Effector memory CD4-positive, alpha-beta T cell (primary cell): Measurements from ENCODE around the gene UAP1L1.

Source experiments
- DNase-seq, 3 donors: peaks; one replicate each; pipeline ENCODE4 v3.0.0-alpha.2; 2020
- H3K27ac ChIP-seq: 2 replicates; pipeline ENCODE4 v1.7.0; 2013; ENCODE audit warnings: mild to moderate bottlenecking, low read length, moderate library complexity; ENCODE audit not compliant: insufficient read depth, poor library complexity, severe bottlenecking
- H3K27me3 ChIP-seq: replicated peaks from 2 replicates; pipeline ENCODE4 v1.7.0; 2013; ENCODE audit warnings: mild to moderate bottlenecking, low read length; ENCODE audit not compliant: insufficient read depth, control insufficient read depth, poor library complexity, severe bottlenecking
- H3K36me3 ChIP-seq: 2 replicates; pipeline ENCODE4 v1.7.0; 2013; ENCODE audit warnings: mild to moderate bottlenecking, low read length, moderate library complexity; ENCODE audit not compliant: control insufficient read depth, insufficient read depth
- H3K4me1 ChIP-seq: 2 replicates; pipeline ENCODE4 v1.7.0; 2013; ENCODE audit warnings: low read length, mild to moderate bottlenecking; ENCODE audit not compliant: control insufficient read depth, insufficient read depth, poor library complexity, severe bottlenecking
- H3K4me3 ChIP-seq: 2 replicates; pipeline ENCODE4 v1.7.0; 2013; ENCODE audit warnings: low read length, low read depth, mild to moderate bottlenecking; ENCODE audit not compliant: insufficient read depth, poor library complexity, severe bottlenecking
- H3K9me3 ChIP-seq: 2 replicates; pipeline ENCODE4 v1.7.0; 2013; ENCODE audit warnings: mild to moderate bottlenecking, low read length, moderate library complexity; ENCODE audit not compliant: control insufficient read depth

The UAP1L1 gene

DNA sequence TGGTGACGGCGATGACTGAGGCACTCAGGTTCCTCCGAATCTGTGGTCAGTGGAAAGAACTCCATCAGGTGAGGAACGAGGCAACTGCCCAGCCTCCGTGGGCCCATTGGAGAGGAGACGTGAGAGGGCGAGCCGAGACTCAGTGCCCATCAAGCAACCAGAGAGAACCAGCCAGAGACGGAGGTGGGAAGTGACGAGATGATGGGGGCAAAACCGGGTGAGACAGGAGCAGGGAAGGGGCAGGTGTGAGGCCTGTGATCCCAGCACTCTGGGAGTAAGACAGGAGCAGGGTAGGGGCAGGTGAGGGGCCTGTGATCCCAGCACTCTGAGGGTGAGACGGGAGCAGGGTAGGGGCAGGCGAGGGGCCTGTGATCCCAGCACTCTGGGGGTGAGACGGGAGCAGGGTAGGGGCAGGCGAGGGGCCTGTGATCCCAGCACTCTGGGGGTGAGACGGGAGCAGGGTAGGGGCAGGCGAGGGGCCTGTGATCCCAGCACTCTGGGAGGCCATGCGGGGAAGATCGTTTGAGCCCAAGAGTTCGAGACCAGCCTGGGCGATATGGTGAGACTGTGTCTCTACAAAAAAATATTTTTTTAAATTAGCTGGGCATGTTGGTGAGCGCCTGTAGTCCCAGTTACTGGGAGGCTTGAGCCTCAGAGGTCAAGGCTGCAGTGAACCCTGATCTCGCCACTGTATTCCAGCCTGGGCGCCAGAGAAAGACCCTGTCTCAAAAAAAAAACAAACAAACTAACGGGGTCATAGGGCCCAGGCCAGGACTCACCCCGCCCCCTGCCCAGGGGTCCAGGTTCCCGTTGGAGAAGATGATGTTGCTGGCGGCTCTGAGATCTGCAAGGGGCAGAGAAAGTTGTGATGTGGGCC, 33.8 kb downstream of the UAP1L1 start:
- Histone ChIP-seq H3K9me3 (no peaks in the 10 kb centered on the region), H3K4me3 (no peak overlapping the region), H3K27me3 (no peaks in the 10 kb centered on the region), H3K27ac (no peak overlapping the region), H3K4me1 (peaks cover 14% of the 10 kb centered on the region), H3K36me3 (peaks cover 56% of the 10 kb centered on the region)
- DNase-seq = no peak

DNA sequence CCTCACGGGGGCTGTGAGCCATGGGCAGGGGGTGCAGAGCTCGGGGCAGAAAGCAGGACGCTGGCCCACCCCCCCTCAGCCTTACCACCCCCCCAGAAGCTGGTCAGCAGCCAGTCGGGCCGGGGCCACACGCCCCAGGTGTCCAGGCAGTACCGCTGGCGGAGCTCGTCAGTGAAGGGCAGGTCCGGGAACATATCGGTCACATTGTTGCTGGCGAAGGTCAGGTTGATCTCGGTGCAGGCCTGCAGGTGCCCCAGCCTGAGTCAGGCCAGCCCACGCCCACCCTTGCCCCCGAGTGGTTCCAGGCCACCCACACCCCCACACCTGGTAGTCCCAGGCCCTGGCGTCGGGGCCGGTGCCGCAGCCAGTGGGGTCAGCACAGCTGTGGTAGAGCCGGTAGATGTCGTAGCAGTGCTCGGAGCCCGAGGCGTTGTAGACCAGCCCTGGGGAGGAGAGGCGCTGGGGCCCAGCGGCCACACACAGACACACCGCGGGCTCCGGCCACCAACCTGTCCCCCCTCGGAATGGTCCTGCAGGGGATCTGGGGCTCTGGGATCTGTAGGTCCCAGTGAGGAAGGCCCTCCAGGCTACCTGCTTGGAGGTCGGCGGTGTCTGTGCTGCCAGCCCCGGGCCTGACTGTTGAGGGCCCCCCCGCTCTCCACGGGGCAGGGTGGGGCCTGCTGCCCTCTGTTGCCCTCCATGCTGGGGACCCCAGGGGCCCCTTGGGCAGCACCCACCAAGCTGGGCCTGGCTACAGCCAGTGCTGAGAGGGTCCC, 34.7 kb downstream of the UAP1L1 start:
- DNase-seq = no peak
- Histone ChIP-seq H3K9me3 (no peaks in the 10 kb centered on the region), H3K4me3 (no peak overlapping the region), H3K27me3 (no peaks in the 10 kb centered on the region), H3K27ac (no peak overlapping the region), H3K4me1 (peaks cover 14% of the 10 kb centered on the region), H3K36me3 (peaks cover 49% of the 10 kb centered on the region)

- Histone ChIP-seq H3K9me3 (no peaks in the 10 kb centered on the region), H3K27ac (no peak overlapping the region), H3K36me3 (peaks cover 41% of the 10 kb centered on the region), H3K27me3 (no peaks in the 10 kb centered on the region), H3K4me3 (no peak overlapping the region), H3K4me1 (peaks cover 14% of the 10 kb centered on the region)
- DNase-seq = no peak
These were observed 35.5 kb downstream of the UAP1L1 start for GRCh38 chr9:137112564-137113384.

DNA sequence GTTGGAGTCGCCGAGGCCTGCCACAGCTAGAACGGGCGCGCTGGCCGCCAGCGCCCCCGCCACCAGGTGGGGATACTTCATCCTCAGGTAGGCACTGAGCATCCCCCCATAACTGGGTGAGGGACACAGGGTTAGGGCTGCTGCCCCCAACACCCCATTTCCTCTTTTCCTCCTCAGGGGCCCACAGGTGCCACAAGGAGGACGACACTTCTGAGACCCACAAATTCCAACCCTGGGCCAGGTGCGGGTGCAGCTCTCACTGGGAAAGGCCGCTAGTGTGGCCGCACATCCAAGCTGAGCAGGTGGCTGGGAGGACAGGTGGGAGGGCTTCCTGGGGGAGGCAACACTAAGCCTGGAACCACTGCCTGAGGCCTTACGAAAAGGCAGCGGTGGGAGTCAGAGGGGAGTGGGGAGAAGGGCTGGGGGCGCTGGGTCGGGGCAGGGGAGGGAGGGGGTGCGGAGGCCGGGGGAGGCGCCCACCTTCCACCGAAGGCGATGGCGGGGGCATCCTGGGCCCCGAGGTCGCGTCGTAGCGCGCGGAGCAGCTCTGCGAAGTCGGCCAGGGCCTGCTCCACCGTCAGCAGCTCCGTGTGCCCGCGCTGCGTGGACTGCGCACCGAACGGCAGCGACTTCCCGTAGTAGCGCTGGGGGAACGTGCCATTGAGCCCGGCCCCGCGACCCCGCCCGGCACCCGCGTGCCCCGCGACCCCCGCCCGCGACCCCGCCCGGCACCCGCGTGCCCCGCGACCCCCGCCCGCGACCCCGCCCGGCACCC, 36.3 kb downstream of the UAP1L1 start:
- no peak for DNase-seq
- no peak overlapping the region for H3K27ac ChIP-seq

DNA sequence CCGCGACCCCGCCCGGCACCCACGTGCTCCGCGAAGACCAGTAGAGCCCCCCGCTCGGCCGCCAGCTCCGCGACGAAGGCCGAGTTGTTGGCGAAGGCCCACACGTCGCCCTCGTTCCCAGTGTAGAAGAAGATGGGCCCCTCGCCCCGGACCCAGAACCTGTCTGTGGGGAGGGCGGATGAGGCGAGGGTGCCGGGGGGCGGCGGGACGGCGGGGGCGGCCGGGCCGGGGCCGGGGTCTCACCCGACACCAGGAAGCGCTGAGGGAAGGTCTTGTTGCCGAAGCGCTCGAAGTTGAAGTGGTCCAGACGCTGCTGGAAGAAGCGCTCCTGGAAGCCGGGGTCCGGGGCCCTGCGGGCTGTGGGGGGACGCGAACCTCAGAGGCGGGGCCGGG, 36.9 kb downstream of the UAP1L1 start:
- H3K4me3 ChIP-seq = peak overlapping the region; percentile 58
- H3K9me3 ChIP-seq = no peaks in the 10 kb centered on the region
- peaks cover 30% of the 10 kb centered on the region for H3K36me3 ChIP-seq
- H3K4me1 ChIP-seq = peaks cover 14% of the 10 kb centered on the region
- no peak for DNase-seq
- no peaks in the 10 kb centered on the region for H3K27me3 ChIP-seq
- H3K27ac ChIP-seq = peak overlapping the region; percentile 67

More for the DNA sequence above, 36.3 kb downstream of the UAP1L1 start:
- no peaks in the 10 kb centered on the region for H3K27me3 ChIP-seq
- H3K36me3 ChIP-seq = peaks cover 37% of the 10 kb centered on the region
- peaks cover 14% of the 10 kb centered on the region for H3K4me1 ChIP-seq
- peak overlapping the region; percentile 22 for H3K4me3 ChIP-seq
- no peaks in the 10 kb centered on the region for H3K9me3 ChIP-seq

GRCh38 chr9:137114613-137115393, 37.5 kb downstream of the UAP1L1 start, which contains the start of gene DPP7:
Gene DPP7, minus strand, starts transcription at chr9:137114733. Its CDS starts 20 bp downstream, at chr9:137114713.
- no peaks in the 10 kb centered on the region for H3K27me3 ChIP-seq
- H3K4me3 ChIP-seq = peak within 1 kb of the TSS; percentile 58
- H3K27ac ChIP-seq = peak within 1 kb of the TSS; percentile 67
- DNase-seq = peak; percentile 64 to 72 (median 64)
- peaks cover 29% of the 10 kb centered on the region for H3K36me3 ChIP-seq
- H3K4me1 ChIP-seq = peaks cover 14% of the 10 kb centered on the region
- no peaks in the 10 kb centered on the region for H3K9me3 ChIP-seq

- Histone ChIP-seq H3K36me3 (peaks cover 22% of the 10 kb centered on the region), H3K4me3 (no peak overlapping the region), H3K4me1 (peaks cover 14% of the 10 kb centered on the region), H3K9me3 (no peaks in the 10 kb centered on the region), H3K27me3 (no peaks in the 10 kb centered on the region), H3K27ac (no peak overlapping the region)
- no peak for DNase-seq
These were observed 38.2 kb downstream of the UAP1L1 start for GRCh38 chr9:137115394-137116026.

DNA sequence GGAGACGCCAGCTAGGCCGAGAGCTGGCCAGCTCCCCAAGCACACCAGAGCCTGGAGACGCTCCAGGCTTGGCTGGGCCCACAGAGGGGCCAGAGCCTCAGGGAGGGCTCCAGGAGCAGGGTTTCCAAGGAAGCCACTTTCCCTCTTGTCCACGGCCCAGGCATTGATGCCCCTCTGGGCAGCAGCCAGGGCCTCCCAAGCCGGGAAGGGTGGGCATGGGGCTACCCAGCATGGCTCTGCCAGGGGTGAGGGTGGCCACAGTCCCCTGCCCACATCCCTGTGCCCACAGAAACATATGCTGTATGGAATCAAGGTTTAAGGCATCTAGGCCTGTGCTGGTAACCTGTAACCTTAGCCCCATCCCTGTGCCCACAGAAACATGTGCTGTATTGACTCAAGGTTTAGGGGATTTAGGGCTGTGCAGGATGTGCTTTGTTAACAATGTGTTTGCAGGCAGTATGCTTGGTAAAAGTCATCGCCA, 38.8 kb downstream of the UAP1L1 start:
- DNase-seq = no peak
- Histone ChIP-seq H3K27me3 (no peaks in the 10 kb centered on the region), H3K4me1 (peaks cover 14% of the 10 kb centered on the region), H3K4me3 (no peak overlapping the region), H3K27ac (no peak overlapping the region), H3K36me3 (peaks cover 18% of the 10 kb centered on the region), H3K9me3 (no peaks in the 10 kb centered on the region)
